ENCODE results near the gene FETUB. TPM values are rescaled to one million over a fixed set of nuclear protein-coding genes. Genes with fewer than 3 reads are reported as not detected.

Gene FETUB, protein sequence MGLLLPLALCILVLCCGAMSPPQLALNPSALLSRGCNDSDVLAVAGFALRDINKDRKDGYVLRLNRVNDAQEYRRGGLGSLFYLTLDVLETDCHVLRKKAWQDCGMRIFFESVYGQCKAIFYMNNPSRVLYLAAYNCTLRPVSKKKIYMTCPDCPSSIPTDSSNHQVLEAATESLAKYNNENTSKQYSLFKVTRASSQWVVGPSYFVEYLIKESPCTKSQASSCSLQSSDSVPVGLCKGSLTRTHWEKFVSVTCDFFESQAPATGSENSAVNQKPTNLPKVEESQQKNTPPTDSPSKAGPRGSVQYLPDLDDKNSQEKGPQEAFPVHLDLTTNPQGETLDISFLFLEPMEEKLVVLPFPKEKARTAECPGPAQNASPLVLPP
- total RNA-seq: not detected in 2 replicates

GRCh38 chr3:186639778-186640472, at the start of gene FETUB:
FETUB (plus strand) TSS chr3:186640399; CDS start chr3:186640461, 62 bp downstream.

GRCh38 chr3:186612721-186613636, 27.2 kb upstream of the FETUB start, which contains the start of gene AHSG:
AHSG (plus strand) TSS chr3:186613060; CDS start chr3:186613142, 82 bp downstream.

DNA sequence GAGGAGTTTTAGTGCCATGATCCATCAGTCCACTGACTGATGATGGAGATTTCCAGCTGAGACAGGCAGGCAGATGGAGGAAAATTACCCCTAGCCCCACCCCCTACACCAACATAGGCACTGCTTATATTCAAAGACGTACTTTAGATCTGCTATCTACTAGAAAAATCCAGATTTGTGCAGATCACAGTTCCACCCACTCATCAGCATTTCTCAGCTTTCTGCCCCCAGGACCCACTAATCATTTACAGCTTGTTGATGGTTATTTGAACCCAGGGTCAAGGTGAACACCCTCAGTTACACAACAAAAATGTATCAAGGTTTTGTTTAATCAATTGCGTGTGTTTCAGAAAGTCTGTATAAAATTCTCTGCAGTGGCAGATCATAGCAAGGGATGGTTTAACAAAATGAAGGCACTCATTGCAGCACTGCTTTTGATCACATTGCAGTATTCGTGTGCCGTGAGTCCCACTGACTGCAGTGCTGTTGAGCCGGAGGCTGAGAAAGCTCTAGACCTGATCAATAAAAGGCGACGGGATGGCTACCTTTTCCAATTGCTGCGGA, 25.5 kb downstream of the FETUB start, which contains the start of gene HRG:
TSS of gene HRG (plus strand) at position 390 of the 564 bp plus-strand sequence. CDS start at position 408, 18 bp downstream.

Other genes with a start within 250 kb of the FETUB start
- 0.79 and 0.94 TPM in 2 replicates for gene CRYGS, start 96.0 kb upstream of the FETUB start, total RNA-seq
- gene TBCCD1, start 73.1 kb upstream of the FETUB start, total RNA-seq: 9.0 and 10.6 TPM in 2 replicates
- 21.9 and 37.7 TPM in 2 replicates for gene DNAJB11, start 69.7 kb upstream of the FETUB start, total RNA-seq
- gene AHSG, start 27.3 kb upstream of the FETUB start, total RNA-seq: not detected in 2 replicates
- not detected in 2 replicates for gene HRG, start 25.6 kb downstream of the FETUB start, total RNA-seq
- gene KNG1, start 77.0 kb downstream of the FETUB start, total RNA-seq: not detected in 2 replicates
- 877 and 1,165 TPM in 2 replicates for gene EIF4A2, start 143.2 kb downstream of the FETUB start, total RNA-seq
- gene RFC4, start 166.1 kb downstream of the FETUB start, total RNA-seq: 10.5 and 11.0 TPM in 2 replicates
- gene ADIPOQ, start 202.3 kb downstream of the FETUB start, total RNA-seq: not detected in 2 replicates